HG02571 (cell line): ENCODE results near the gene CAPS.
"Not testable (repeated sequence)": the region's sequence is repeated elsewhere in the genome, so short reads cannot be mapped to it uniquely, and the experiment has no call there.

Experiments
- ATAC-seq: cut with Tn5 transposase; IDR thresholded peaks from one replicate; pipeline ENCODE4 v1.9.1; 2021; ENCODE audit warnings: mild to moderate bottlenecking, moderate library complexity; ENCODE audit not compliant: unreplicated experiment

The CAPS gene

GRCh38 chr19:5954293-5954692 lies 40.2 kb downstream of the CAPS start:
- ATAC-seq = no peak

DNA sequence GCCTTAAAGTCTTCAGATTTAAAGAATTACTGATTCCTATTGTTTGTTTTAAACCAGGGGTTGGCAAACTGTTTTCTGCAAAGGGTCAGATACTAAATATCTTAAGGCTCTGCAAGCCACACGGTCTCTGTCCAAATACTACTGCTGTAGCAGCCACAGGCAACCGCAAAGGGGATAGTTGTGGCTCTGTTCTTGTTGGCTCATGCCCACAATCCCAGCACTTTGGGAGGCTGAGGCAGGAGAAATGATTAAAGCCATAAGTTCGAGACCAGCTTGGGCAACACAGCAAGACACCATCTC lies 41.5 kb downstream of the CAPS start:
- ATAC-seq = no peak

DNA sequence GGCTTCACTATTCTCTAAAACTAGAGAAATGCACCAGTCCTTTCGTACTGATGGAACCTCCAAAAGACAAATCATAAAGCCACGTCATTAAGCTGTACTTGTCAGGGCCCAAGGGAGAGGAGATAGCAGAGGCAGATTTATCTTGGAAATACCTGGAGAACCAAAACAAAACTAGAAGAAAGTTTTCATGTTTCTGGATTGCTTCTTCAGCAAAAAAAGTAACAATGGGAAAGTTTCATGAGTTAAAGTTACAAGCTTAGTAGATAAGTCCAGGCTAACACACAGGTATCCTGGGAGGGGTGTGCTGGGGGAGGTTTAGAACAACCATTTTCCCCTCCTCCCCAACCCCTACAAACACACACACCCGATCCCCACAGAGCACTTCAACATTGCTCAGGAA lies 42.3 kb downstream of the CAPS start:
- ATAC-seq = no peak

DNA sequence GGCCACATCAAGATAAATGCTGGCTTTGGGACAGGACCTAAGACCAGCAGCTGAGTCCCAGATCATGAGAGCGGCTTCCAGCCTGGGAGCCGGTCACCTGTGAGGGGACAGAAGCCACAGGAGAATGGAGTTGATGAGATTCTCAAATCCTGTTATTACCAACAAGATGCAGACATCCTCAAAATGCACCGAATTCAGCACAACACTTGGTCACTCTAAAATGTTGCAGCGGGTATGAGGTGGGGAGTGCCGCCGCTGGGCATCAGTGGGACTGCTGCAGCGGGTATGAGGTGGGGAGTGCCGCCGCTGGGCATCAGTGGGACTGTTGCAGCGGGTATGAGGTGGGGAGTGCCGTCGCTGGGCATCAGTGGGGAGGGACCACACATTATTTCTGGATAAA lies 42.7 kb downstream of the CAPS start:
- no peak for ATAC-seq

- ATAC-seq = no peak
Observed at GRCh38 chr19:5957170-5957569, 43.1 kb downstream of the CAPS start.

DNA sequence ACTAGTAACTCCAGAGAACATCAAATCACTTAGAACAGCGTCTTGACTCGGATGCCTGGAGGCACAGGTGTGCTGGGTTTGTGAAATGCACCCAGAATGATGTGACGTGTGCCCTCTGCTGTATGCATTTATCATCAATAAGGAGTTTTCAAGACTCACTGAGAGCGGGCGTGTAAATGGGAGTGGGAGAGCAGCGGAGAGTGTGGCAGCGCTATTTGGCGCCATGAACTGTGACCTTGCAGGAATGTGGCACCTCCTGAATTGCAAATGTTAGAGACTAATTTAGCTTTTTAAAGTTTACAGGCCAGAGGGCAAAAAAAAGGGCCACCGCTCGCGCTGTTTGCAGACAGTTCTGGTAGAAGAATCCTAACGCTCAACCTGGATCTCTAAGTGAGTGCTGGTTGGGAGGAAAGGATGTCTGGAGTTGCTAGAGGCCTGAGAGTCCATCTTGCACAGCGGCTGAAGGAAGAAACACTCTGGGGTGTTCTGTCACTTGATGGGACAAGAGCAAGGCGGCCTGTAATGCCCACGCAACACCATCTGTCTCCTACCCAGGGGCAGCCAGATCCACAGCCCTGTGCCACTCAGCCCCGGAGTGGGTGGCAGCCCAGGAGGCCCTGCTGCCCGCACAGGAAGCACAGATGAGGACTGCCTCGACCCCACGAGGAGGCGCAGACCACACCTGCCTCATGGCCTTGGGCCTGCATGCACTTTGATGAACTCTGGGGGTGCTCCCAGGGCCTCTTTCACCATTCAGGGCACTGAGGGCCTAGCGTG lies 44.2 kb downstream of the CAPS start:
- ATAC-seq = no peak

- ATAC-seq = no peak
Observed at GRCh38 chr19:5958851-5959122, 44.7 kb downstream of the CAPS start.

DNA sequence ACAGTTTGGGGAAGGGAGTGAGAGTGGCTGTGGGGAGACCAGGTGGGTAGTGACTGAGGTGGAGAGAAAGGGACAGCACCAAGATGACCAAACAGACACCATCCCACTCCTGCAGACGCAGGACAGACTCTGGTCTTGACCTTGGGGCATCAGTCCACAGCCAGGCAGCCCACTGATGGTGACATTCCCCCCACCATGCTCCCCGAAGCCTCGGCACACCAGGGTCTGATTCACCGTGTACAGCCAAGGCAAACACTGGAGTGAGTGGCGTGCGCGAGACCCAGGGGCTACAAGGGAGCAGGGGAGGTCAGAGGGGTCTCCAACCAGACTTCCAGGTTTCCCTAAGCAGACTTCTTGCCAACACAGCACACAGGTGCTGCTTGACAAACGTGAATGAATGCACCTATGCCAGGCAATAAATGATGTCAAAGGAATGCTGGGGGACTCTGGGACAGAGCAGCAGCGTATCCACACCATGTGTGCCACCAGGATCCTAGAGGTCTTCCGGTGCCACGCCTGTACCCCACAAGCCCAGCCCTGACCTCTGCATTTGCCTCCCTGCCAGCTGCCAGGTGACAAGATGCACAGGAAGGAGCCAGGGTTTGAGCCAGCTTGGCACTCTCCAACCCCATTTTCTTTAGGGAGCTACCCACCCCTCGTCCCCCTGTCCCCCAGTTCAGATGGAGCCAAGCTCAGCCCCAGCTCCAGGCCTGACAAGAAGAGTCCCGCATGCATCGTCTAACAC lies 45.4 kb downstream of the CAPS start:
- ATAC-seq = no peak

DNA sequence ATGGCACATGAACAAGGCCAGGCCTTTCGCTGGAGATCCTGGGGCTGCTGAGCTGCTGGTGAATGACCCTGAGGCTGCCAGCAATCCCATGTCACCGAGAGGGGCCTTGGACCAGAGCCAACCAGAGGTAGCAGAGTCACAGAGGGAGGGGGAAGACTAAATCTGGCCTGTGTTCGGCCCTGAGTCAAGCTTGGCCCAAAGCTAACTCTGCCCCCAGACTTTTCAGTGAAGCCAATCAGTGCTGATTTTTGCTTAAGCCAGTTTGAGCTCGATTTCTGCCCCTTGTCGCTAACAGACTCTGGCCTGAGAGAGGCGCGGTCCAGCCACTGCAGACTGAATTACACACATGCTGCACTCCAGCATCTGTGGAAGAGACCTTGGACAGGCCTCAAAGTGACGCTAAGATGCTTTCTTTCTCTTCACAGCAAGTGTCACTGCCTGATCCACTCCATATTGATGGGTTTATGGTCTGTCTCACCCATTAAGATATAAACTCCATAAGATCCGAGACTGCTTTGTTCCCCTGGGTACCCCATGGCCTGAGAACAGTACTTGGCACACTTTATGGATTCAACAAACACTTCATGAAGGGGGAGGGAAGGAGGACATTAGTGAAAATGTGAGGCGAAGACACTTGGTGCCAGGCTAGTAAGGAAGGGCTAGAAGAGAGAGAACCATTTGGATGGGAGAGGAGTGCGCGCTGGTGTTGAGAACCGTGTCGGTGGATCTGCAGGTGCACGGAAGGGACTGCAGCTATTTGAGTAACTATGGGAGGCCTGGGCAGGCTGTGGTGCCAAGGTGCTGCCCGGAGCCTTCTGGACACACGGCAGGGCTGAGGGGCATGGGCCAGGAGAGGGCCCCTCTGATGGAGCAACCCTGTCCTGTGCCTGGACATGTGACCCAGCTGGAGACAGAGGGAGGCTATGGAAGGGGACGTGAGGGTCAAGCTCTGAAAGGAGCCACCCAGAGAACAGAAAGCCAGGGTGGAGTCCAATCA lies 46.2 kb downstream of the CAPS start:
- no peak for ATAC-seq

DNA sequence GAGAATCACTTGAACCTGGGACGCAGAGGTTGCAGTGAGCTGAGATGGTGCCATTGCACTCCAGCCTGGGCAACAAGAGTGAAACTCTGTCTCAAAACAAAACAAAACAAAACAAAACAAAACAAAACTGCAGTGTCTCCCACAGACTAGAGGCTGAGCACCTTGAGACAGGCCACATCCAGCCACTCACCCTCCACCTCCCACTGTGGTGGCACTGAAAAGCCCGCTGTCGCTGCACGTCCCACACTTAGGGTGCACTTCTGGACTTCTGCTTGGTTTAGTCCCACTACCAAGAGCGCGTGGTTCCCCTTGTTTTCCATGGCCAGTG lies 47.6 kb downstream of the CAPS start:
- not testable (repeated sequence) for ATAC-seq

DNA sequence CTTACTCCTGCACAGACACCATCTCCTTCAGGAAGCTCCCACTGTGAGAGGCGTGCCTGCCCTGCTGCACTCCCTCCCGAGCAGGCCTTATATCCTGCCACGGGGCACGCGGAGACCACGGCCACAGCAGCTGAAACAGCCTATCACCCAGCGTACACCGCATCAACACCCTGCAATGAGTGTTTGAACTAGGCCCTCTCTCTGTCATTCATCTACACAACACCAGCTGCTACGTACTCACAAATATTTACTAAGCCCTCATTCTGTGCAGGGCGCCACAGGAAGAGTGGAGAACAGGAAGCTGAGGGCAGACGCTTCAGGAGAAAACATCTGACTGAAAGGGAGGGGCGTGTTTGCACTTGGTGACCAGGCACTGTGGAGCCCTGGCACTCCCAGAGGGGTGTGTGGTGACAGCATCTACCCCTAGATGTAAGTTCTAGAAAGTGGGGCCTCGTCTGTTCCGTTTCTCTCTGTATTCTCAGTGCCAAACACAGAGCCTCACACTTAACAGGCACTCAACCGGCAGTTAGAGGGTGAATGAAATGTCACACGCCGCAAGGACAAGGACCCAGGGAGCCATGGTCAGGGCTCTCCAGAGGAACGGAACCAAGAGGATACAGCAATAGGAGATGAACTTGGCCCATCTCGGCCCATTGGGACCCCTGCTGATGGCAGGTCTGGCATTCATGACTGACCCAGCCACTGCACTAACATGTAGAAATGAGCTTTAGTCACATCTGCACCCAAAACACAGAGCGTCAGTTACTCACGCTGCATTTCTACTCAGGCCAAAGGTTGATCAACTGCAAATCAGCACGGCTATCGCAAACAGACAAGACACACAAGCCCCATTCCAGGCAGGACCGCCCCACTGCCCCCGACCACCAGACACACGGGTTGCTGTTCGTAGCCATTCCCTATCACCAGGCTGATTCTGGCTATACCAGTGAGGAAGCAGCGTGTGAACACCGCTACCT lies 48.2 kb downstream of the CAPS start:
- no peak for ATAC-seq

DNA sequence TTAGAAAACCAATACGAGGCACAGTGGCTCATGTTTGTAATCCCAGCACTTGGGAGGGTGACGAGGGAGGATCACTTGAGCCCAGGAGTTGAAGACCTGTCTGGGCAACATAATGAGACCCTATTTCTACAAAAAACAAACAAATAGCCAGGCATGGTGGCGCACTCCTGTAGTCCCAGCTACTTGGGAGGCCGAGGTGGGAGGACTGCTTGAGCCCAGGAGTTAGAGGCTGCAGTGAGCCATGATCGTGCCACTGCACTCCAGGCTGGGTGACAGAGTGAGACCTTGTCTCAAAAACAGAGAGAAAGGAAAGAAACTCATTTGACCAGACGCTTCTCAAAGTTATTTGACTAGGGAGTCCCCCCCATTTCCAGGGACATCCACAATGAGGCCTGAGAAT lies 49.2 kb downstream of the CAPS start:
- not testable (repeated sequence) for ATAC-seq

DNA sequence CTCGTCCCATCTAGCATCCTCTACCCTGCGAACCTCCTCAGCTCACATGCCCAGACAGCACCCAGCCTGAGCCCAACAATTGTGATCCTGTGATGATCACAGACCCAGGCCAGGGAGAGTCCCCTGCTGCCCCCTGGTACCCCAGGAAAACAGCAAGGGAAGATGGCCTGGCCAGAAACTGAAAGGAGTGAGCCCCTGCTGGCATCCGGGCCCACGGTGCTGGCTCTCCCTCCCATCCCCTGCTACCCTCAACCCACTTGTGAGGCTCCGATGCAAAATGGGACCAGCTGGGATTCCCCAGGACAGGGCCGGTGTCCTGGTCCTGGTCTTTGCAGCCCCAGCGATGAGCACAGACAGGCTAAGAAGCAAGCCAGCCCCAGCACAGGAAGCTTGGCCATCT lies 49.8 kb downstream of the CAPS start:
- ATAC-seq = no peak

- no peak for ATAC-seq
Observed at GRCh38 chr19:5964816-5965565, 50.9 kb downstream of the CAPS start.
